BE2C (cell line): ENCODE results near the gene RTN3.

ENCODE experiments used
- DNase-seq: peaks from one replicate; pipeline ENCODE4 v3.0.0-alpha.2; 2020
- H3K27me3 ChIP-seq: fragments of 250-450 bp; sonication (Bioruptor Pico); 2 replicates; pipeline ENCODE4 v1.5.1; 2020; ENCODE audit warnings: mild to moderate bottlenecking
- H3K36me3 ChIP-seq: fragments of 250-450 bp; sonication (Bioruptor Pico); 2 replicates; pipeline ENCODE4 v1.5.1; 2020; ENCODE audit warnings: mild to moderate bottlenecking
- H3K4me1 ChIP-seq: fragments of 250-450 bp; sonication (Bioruptor Pico); 2 replicates; pipeline ENCODE4 v1.5.1; 2020
- H3K4me3 ChIP-seq: 2 replicates; pipeline ENCODE4 v1.5.1; 2011; ENCODE audit warnings: low read depth, low read length
- H3K9me3 ChIP-seq: fragments of 250-450 bp; sonication (Bioruptor Pico); 2 replicates; pipeline ENCODE4 v1.5.1; 2020
- CTCF ChIP-seq: IDR thresholded peaks from 2 replicates; pipeline ENCODE4 v1.5.1; 2012; ENCODE audit warnings: mild to moderate bottlenecking, low read depth, low read length

Gene RTN3

GRCh38 chr11:63764679-63765647 lies 83.7 kb downstream of the RTN3 start:
- H3K9me3 ChIP-seq, result no peaks in the 10 kb centered on the region
- no peaks in the 10 kb centered on the region; the same call in 1 of the 2 replicates for H3K36me3 ChIP-seq
- H3K27me3 ChIP-seq, result no peaks in the 10 kb centered on the region
- no peak overlapping the region for H3K4me3 ChIP-seq
- no peak for DNase-seq
- no peak for TF ChIP-seq CTCF
- no peaks in the 10 kb centered on the region for H3K4me1 ChIP-seq

- Histone ChIP-seq H3K4me1 (no peaks in the 10 kb centered on the region), H3K9me3 (no peaks in the 10 kb centered on the region), H3K4me3 (no peak overlapping the region), H3K27me3 (no peaks in the 10 kb centered on the region), H3K36me3 (no peaks in the 10 kb centered on the region; the same call in 1 of the 2 replicates)
- DNase-seq, result no peak
- TF ChIP-seq CTCF, result no peak
These were observed 84.5 kb downstream of the RTN3 start for GRCh38 chr11:63765688-63766241.

- Histone ChIP-seq H3K27me3 (no peaks in the 10 kb centered on the region), H3K36me3 (no peaks in the 10 kb centered on the region; the same call in 1 of the 2 replicates), H3K4me3 (peak overlapping the region; percentile 72), H3K4me1 (no peaks in the 10 kb centered on the region), H3K9me3 (no peaks in the 10 kb centered on the region)
- DNase-seq, result no peak
- TF ChIP-seq CTCF, result no peak
These were observed 85.4 kb downstream of the RTN3 start for GRCh38 chr11:63766531-63767235.

GRCh38 chr11:63767267-63767564 lies 85.9 kb downstream of the RTN3 start:
- H3K9me3 ChIP-seq, result no peaks in the 10 kb centered on the region
- H3K4me3 ChIP-seq, result peak overlapping the region; percentile 72
- TF ChIP-seq CTCF, result no peak
- H3K36me3 ChIP-seq, result no peaks in the 10 kb centered on the region
- H3K4me1 ChIP-seq, result no peaks in the 10 kb centered on the region
- no peak for DNase-seq
- H3K27me3 ChIP-seq, result no peaks in the 10 kb centered on the region

GRCh38 chr11:63767565-63768236 lies 86.4 kb downstream of the RTN3 start:
- Histone ChIP-seq H3K4me1 (no peaks in the 10 kb centered on the region), H3K36me3 (no peaks in the 10 kb centered on the region), H3K9me3 (no peaks in the 10 kb centered on the region), H3K27me3 (no peaks in the 10 kb centered on the region), H3K4me3 (peak overlapping the region; percentile 72)
- DNase-seq, result peak; percentile 26
- no peak for TF ChIP-seq CTCF
